Chondrocyte (in vitro differentiated cells): ENCODE measurements around the gene DPH2. TPM values are rescaled to one million over a fixed set of nuclear protein-coding genes. Genes with fewer than 3 reads are reported as not detected.

ENCODE experiments used
- DNase-seq: peaks from one replicate; pipeline ENCODE4 v3.0.0; 2021; ENCODE audit warnings: mixed read lengths, low spot score
- H3K27ac Mint-ChIP-seq: one replicate; pipeline ENCODE4 v1.8.0; 2021; ENCODE audit warnings: mild to moderate bottlenecking, moderate library complexity, mixed read lengths; ENCODE audit not compliant: unreplicated experiment
- H3K27me3 Mint-ChIP-seq: 2 replicates; pipeline ENCODE4 v1.8.0; 2021; ENCODE audit warnings: low read depth, mixed read lengths
- H3K36me3 Mint-ChIP-seq: 2 replicates; pipeline ENCODE4 v1.8.0; 2021; ENCODE audit warnings: low read depth, mixed read lengths
- H3K4me1 Mint-ChIP-seq: 2 replicates; pipeline ENCODE4 v1.8.0; 2021; ENCODE audit warnings: low read depth, mild to moderate bottlenecking, mixed read lengths
- H3K4me3 Mint-ChIP-seq: one replicate; pipeline ENCODE4 v1.8.0; 2021; ENCODE audit warnings: mild to moderate bottlenecking, moderate library complexity, mixed read lengths; ENCODE audit not compliant: unreplicated experiment
- H3K9me3 Mint-ChIP-seq: 2 replicates; pipeline ENCODE4 v1.8.0; 2021; ENCODE audit warnings: low read depth, mixed read lengths
- CTCF ChIP-seq: fragments of 200-600 bp; sonication (generic); IDR thresholded peaks from 2 replicates; pipeline ENCODE4 v1.5.0; 2021; ENCODE audit warnings: antibody characterized with exemption, mild to moderate bottlenecking, moderate library complexity
- total RNA-seq: library from RNA; stranded (reverse); gene quantifications from 3 replicates; pipeline ENCODE4 v1.2.1, GENCODE V29; 2021

DPH2 gene
- total RNA-seq, 1 donor from 2014 or later, result 22.4 TPM

- H3K4me3 Mint-ChIP-seq, result no peak overlapping the region
- H3K27me3 Mint-ChIP-seq, result no peaks in the 10 kb centered on the region
These were observed 20.1 kb upstream of the DPH2 start for GRCh38 chr1:43949678-43950077.

GRCh38 chr1:43951021-43951985 is 18.5 kb upstream of the DPH2 start:
- Mint-ChIP-seq H3K27ac (no peak overlapping the region), H3K36me3 (peaks cover 6% of the 10 kb centered on the region), H3K27me3 (no peaks in the 10 kb centered on the region), H3K9me3 (no peaks in the 10 kb centered on the region), H3K4me1 (peaks cover 24% of the 10 kb centered on the region), H3K4me3 (no peak overlapping the region)
- DNase-seq, result no peak
- no peak for TF ChIP-seq CTCF

More at GRCh38 chr1:43949678-43950077, 20.1 kb upstream of the DPH2 start:
- Mint-ChIP-seq H3K27ac (no peak overlapping the region), H3K9me3 (no peaks in the 10 kb centered on the region), H3K36me3 (peaks cover 6% of the 10 kb centered on the region), H3K4me1 (peaks cover 33% of the 10 kb centered on the region)
- no peak for TF ChIP-seq CTCF
- DNase-seq, result peak; percentile 71

- Mint-ChIP-seq H3K4me1 (peaks cover 18% of the 10 kb centered on the region), H3K27ac (no peak overlapping the region), H3K4me3 (no peak overlapping the region), H3K27me3 (no peaks in the 10 kb centered on the region), H3K36me3 (peaks cover 12% of the 10 kb centered on the region), H3K9me3 (no peaks in the 10 kb centered on the region)
- no peak for TF ChIP-seq CTCF
- no peak for DNase-seq
These were observed 17.0 kb upstream of the DPH2 start for GRCh38 chr1:43952731-43953346.

GRCh38 chr1:43953361-43953760 is 16.4 kb upstream of the DPH2 start:
- Mint-ChIP-seq H3K9me3 (no peaks in the 10 kb centered on the region), H3K27me3 (no peaks in the 10 kb centered on the region), H3K27ac (no peak overlapping the region), H3K4me1 (peaks cover 13% of the 10 kb centered on the region), H3K36me3 (peaks cover 16% of the 10 kb centered on the region), H3K4me3 (no peak overlapping the region)
- DNase-seq, result no peak
- no peak for TF ChIP-seq CTCF

GRCh38 chr1:43954036-43954435 is 15.8 kb upstream of the DPH2 start:
- Mint-ChIP-seq H3K27ac (no peak overlapping the region), H3K4me1 (peaks cover 6% of the 10 kb centered on the region), H3K4me3 (no peak overlapping the region), H3K27me3 (no peaks in the 10 kb centered on the region), H3K36me3 (peaks cover 23% of the 10 kb centered on the region), H3K9me3 (no peaks in the 10 kb centered on the region)
- DNase-seq, result peak; percentile 46
- no peak for TF ChIP-seq CTCF
